Dedifferentiated amniotic fluid mesenchymal stem cell (primary cell): Measurements from ENCODE around the gene GRIN2A.

Experiments used
- DNase-seq: peaks from one replicate; pipeline ENCODE4 v3.0.0-alpha.2; 2016; ENCODE audit errors: extremely low spot score

Gene GRIN2A

DNA sequence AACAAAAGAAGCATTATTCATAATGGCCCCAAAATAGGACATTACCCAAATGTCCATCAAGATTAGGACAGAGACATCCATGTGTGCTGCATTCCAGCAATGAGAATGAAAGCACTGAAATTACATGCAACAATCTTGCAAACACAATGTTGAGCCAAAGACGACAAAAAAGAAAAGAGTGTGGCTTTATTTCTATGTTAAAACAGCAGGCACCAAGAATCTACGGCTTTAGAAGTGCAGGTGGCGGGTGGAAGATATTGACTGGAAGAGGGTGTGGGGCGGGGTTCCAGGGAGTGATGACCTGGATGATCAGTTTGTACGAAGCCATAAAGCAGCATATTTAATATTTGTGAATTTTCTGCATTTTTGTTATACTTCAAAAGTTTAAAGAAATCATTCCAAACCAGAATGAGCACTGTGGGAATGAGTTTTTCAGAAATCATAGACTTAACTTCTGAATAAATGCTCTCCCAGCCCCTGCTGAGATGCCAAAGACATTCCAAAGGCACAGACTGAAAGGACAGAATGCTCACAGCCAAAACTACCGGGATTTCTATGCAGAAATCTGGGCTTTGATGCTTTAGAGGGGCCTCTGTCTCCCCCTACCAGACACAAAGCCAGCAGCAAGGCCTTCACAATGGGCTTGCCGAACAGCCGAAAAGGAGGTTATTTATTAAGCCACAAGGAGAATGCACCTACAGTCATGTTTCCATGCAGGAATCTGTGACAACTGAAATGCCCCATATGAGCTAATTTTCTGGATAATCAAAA, 361.6 kb downstream of the GRIN2A start:
- no peak for DNase-seq

DNA sequence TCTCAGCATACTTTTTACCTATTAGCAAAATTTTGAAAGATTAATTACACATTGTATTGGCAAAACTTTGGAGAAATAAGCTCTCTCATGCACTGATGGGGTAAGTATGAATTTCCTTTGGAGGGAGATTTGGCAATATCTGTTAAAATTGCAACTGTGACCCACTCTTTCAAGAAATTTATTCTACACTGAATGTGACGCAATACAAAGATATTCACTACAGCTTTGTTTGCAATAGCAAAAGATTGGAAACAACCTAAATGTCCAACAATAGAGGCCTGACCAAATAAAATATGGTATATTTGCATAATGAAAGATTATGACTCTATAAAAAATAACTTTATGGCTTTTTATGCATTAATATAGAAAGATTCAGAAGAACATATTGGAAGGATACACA, 363.5 kb downstream of the GRIN2A start:
- no peak for DNase-seq

DNA sequence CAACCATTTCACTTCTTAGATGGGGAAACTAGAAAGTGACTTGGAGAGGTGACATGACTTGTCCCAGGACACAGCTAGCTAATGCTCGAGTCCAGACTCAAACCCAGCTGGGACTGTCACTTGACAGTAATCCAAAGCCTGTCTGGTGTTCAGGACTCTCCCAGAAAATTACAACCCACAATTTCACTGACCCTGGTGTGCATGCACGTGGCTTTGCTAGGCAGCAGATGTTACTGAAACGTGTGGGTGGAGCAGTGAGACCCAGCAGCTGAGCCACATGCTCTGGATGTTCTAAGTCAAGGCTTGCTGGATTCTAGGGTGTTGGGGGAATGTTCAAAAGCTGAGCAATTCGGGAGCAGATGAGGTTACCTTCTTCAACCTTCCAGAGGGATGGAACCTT, 364.6 kb downstream of the GRIN2A start:
- DNase-seq = no peak

GRCh38 chr16:9816644-9817043, 365.6 kb downstream of the GRIN2A start:
- DNase-seq = no peak

DNA sequence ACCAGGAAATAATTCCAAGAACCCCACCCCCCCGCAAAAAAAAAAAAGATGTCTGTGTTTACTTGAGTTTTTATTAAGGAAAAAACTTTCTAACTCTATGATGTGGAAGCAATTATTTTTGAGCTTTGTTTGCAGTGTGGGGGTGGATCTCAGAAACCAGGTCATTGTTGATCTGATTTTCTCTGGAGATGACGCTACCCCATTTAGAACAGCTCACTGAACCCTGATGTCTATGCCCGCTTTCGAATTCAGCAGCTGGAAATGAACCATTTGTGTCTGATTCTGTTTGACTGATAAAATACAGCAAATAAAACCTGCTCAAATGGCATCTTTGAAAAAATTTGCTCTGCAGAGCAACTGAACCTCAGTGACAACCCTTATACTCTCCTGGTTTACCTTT, 368.6 kb downstream of the GRIN2A start:
- no peak for DNase-seq

- no peak for DNase-seq
These were observed 374.0 kb downstream of the GRIN2A start for GRCh38 chr16:9808210-9808609.

DNA sequence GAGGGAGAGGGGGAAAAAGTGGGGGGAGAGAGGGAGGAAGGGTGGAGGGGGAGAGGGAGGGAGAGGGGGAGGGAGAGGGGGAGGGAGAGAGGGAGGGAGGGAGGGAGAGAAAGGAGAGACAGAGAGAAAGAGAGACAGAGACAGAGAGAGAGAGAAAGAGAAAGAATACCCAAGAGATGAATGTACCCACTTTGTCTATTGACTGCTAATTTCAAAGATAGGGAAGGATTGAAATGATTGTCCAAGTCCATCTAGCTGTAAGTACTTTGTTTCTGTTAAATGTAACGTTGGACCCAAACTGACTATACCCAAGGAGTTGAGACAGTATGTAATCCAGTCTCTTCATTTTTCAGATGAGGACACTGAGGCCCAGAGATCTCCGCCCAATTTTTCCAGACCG, 374.9 kb downstream of the GRIN2A start:
- DNase-seq = no peak

DNA sequence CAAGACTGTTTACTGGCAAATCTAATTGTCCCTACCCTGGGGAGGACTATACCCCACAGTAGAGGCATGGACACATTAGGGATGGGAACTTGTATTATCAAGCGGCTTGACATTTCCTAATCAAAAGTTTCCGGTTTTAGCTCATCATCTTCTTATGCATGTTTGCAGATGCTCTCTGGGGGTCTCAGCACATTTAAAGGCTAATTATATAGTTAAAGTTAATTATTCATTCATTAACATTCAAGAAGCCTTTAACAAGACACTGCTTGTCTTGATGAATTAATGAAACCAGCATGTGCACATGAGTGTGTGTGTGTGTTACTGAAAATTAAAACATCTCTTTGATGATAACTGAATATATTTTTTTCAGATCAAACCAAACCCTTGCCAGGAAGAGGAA, 377.1 kb downstream of the GRIN2A start:
- DNase-seq = no peak

DNA sequence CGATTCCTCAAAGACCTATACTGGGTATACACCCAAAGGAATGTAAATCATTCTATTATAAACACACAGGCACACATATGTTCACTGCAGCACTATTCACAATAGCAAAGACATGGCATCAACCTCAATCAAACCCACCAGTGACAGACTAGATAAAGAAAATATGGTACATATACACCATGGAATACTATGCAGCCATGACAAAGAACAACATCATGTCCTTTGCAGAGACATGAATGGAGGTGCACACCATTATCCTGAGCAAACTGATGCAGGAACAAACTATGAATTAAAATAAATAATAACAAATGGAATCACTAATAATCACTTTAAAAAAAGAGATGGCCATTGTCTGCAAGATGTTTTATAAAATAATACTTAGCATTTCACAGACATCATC, 380.1 kb downstream of the GRIN2A start:
- DNase-seq = no peak

DNA sequence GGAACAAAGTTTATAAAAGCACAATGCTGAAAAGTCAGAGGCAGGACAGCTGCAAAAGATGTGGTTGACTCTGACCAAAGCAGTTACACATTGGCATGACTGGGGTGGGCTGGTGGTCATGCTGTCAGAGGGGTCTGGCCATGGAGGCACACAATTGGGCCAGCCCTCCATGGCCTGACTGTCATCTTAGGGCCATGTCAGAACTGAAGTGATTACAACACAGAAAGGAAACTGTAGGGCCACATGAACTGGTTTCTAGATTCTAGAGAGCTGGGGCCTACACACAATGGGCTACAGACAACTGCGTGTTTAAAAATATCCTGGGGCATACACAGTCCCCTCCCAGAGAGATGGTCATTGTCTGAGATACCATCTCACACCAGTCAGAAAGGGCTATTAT, 380.6 kb downstream of the GRIN2A start:
- no peak for DNase-seq

DNA sequence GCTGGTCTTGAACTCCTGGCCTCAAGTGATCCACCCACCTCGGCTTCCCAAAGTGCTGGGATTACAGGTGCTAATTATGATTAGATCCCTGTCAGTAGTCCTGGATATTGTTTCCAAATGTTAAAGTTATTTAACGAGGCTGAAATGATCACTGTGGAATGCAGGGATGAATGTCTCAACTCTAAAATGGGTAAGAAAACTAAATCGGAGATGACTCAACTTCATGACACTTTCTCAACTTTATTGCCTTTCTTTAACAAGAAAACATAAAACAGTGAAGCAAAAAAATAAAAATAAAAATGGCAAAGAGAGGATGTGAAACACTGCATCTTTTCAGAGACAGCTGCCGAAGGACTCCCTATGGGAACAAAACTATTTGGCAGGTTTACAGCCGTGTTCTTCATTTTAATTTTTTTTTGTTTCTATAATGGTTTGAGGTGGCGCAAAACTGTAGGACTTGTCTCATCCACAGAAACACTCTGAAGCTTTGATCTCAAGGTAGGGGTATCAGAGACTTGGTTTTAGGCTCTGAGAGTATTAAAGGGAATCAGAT, 382.0 kb downstream of the GRIN2A start:
- DNase-seq = no peak

DNA sequence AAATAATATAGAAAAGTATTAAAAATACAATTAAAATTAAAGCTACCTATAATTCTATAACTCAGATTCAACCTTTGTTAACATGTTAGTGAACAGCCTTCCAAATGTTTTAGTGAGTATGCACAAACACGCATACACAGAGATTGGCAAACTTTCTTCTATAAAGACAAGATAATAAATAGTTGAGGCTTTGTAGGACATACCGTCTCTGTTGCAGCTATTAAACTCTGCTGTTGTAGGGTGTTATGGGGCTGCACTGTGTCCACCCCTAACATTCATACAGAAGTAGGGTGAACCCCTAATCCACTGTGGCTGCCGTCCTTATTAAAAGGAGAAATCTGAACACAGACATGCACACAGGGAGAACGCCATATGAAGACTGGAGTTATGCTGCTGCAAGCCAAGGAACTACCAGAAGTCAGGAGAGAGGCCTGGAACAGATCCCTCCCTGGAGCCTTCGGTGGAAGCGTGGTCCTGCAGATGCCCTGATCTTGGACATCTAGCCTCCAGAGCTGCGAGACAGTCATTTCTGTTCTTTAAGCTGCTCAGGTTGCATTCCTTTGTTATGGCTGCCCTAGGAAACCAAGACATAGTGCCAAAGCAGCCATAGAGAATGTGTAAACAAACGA, 383.2 kb downstream of the GRIN2A start:
- no peak for DNase-seq

DNA sequence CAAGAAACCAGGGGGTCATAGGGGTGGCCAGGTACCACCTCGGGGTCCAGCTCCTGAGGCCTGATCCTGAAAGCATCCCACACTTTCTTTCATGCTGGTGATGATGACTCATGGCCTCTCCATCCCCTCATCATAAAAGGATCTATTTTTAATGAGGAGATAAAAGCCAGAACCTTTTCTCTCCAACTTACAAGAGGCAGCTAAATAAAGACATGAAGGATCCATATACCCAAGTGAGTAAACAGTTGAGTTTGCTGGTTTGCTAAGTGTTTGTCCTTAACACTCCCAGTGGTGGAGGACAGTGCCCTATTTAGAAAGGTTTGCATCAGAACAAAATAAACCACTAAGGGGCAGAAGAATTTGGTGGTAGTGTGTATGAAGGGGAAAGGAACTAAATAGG, 383.8 kb downstream of the GRIN2A start:
- DNase-seq = no peak

GRCh38 chr16:9797306-9797705, 384.9 kb downstream of the GRIN2A start:
- no peak for DNase-seq

GRCh38 chr16:9793623-9794022, 388.6 kb downstream of the GRIN2A start:
- no peak for DNase-seq

GRCh38 chr16:9791556-9791955, 390.7 kb downstream of the GRIN2A start:
- DNase-seq = no peak

DNA sequence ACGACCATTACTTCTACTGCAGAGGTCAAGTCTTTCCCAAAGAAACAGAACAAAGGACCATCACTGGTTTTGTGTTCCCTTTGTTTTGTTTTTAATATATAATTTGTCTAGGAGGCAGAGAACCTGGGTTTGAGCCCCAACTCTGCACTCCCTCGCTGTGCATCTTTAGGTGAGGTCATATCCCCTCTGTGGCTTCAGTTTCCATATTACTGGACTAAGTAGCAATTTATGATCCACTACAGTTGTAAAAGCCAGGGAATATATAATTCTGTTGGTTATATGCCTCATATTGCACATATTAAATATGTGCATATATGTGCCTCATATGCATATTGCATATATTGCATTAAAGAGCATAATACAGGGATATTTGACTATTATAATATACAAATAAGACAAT, 392.0 kb downstream of the GRIN2A start:
- DNase-seq = no peak

GRCh38 chr16:9787717-9788116, 394.5 kb downstream of the GRIN2A start:
- DNase-seq = no peak

DNA sequence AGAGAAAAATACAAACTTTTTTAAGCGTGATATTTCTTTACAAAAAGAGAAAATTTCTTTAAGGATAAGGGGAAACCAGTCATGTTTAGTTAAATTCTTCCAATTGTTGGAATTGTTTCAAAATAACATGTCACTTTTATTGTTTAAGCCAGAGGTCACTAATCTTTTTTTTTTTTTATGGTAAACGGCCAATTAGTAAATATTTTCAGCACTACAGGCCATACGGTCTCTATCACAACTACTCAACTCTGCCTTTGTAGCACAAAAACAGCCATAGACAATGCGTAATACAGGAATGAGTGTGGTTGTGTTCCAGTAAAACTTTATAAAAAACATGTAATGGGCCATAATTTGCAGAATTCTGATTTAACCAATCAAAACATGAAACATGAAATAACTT, 401.4 kb downstream of the GRIN2A start:
- no peak for DNase-seq

DNA sequence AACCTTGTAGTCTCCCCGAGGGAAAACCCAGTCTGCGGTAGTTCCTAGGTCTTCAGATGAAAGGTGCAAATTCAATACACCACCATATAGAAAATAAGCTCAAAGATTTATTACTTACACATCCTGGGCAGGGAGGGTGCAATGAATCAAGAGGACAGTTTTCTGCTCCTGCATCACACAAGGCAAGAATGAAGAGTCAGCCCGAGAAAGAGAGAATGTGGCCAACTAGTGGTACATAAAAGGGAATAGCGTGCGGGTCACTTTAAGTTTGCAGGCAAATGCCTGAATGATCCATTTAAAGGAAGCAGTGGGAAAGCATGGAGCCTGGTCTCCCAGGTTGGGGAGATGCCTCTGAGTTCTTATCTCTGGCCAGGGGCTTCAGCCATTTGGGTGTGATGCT, 403.4 kb downstream of the GRIN2A start:
- no peak for DNase-seq

GRCh38 chr16:9775998-9776397, 406.2 kb downstream of the GRIN2A start:
- no peak for DNase-seq

GRCh38 chr16:9773289-9773688, 408.9 kb downstream of the GRIN2A start:
- DNase-seq = no peak

GRCh38 chr16:9772526-9773225, 409.6 kb downstream of the GRIN2A start:
- no peak for DNase-seq
